ENCODE data around the gene RITA1. TPM values are rescaled to one million over a fixed set of nuclear protein-coding genes. Genes with fewer than 3 reads are reported as not detected.

RITA1 gene
- total and polyA plus RNA-seq, 10 of the 15 experiments (the other 5 are each of a cell fraction or from before 2014, with no cell fraction given) = 2.3 to 39.9 (median 24.8) TPM

DNA sequence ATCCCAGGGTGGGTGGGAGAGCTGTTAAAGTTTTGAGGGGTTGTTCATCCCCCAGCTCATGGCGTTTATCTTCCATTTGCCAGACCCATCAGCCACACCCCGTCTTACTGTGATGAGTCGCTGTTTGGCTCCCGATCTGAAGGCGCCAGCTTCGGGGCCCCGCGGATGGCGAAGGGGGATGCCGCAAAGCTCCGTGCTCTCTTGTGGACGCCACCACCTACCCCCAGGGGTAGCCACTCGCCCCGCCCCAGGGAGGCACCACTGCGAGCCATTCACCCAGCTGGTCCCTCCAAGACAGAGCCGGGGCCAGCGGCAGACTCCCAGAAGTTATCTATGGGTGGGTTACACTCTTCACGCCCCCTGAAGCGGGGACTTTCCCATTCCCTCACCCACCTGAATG lies 5.7 kb downstream of the RITA1 start:
- Histone ChIP-seq H3K79me2 (ENCODE audit: control insufficient read depth, insufficient read depth, low read length) (peaks cover 12% of the 10 kb centered on the region), H2AFZ (ENCODE audit: control insufficient read depth, low read depth, low read length) (no peak overlapping the region), H3K27ac (ENCODE audit: control insufficient read depth, insufficient read depth) (no peak overlapping the region), H3K27me3 (replicated peaks in 1 of 2; ENCODE audit: control insufficient read depth in 2 of 2, insufficient read depth in 2 of 2, low read length in 1 of 2) (no peaks in the 10 kb centered on the region), H3K4me3 (no peak overlapping the region), H3K9me3 (replicated peaks; ENCODE audit: control insufficient read depth, insufficient read depth, low read length) (no peaks in the 10 kb centered on the region), H3K4me2 (ENCODE audit: control insufficient read depth, insufficient read depth) (no peak overlapping the region), H3K4me1 (ENCODE audit: control insufficient read depth, insufficient read depth, low read length) (peaks cover 9% of the 10 kb centered on the region), H3K36me3 (ENCODE audit: control insufficient read depth in 2 of 2, insufficient read depth in 2 of 2, low read length in 1 of 2) (peaks cover 5 to 19% of the 10 kb centered on the region in 2 experiments), H4K20me1 (ENCODE audit: control insufficient read depth, insufficient read depth) (no peaks in the 10 kb centered on the region), H3K9ac (ENCODE audit: control insufficient read depth, insufficient read depth, low read length) (no peak overlapping the region)
- POLR2A ChIA-PET = interaction anchor here (0.6 kb wide), 1 partner anchor 32 kb away, joined by 3 read pairs; no protein-coding TSS in a partner anchor
- CTCF ChIA-PET = interaction anchor here (1.3 to 2.0 kb wide), 2 partner anchors 143 to 198 kb away, joined by 3 to 5 read pairs; no protein-coding TSS in a partner anchor
- no peak for DNase-seq (ENCODE audit: low read depth, low spot score)
- intact Hi-C loops (cut with micrococcal nuclease; ENCODE audit: unreplicated experiment) = loop anchor here (10.0 kb wide), 1 partner anchor 84 kb away; no protein-coding TSS in a partner anchor
- BruUV-seq (replicated peaks) = no TSS peak
- SMC1A ChIA-PET (ENCODE audit: uncharacterized antibody, unreplicated experiment) = interaction anchor here (1.1 kb wide), 1 partner anchor 17 kb away, joined by 3 read pairs; no protein-coding TSS in a partner anchor
- 97% methylated on average over 19 of the region's 19 CpGs for WGBS (ENCODE audit: insufficient coverage, insufficient replicate concordance, low lambda C conversion rate, missing lambda C conversion rate)
- no peak for ATAC-seq
- in situ Hi-C loops (cut with MboI) = no loop called here
- RAD21 ChIA-PET (ENCODE audit: unreplicated experiment) = interaction anchor here (0.6 kb wide), 1 partner anchor 9 kb away, joined by 3 read pairs; no protein-coding TSS in a partner anchor
- FAIRE-seq = no peak
- TF ChIP-seq FOXM1 (IDR thresholded peaks at IDR 0.05; ENCODE audit: low read depth, low read length) (no peak), IKZF1 (conservative IDR thresholded peaks at IDR 0.05) (no peak), CUX1 (IDR thresholded peaks at IDR 0.05; ENCODE audit: insufficient replicate concordance, low read depth, low read length) (no peak), NFYA (IDR thresholded peaks at IDR 0.05; ENCODE audit: borderline replicate concordance, low read depth, low read length) (no peak), SIX5 (IDR thresholded peaks at IDR 0.05; ENCODE audit: low read depth, low read length, severe bottlenecking) (no peak), IRF5 (IDR thresholded peaks at IDR 0.05; ENCODE audit: borderline replicate concordance) (no peak), LARP7 (IDR thresholded peaks at IDR 0.05) (no peak), BCL11A (IDR thresholded peaks at IDR 0.05; ENCODE audit: low read depth, low read length) (no peak), ZNF217 (IDR thresholded peaks at IDR 0.05) (no peak), FOS (IDR thresholded peaks at IDR 0.05; ENCODE audit: borderline replicate concordance, extremely low read depth, insufficient read length) (no peak), ZNF207 (IDR thresholded peaks at IDR 0.05; ENCODE audit: borderline replicate concordance) (no peak), ESRRA (IDR thresholded peaks at IDR 0.05; ENCODE audit: low read length) (no peak), YBX1 (IDR thresholded peaks at IDR 0.05) (no peak), POLR2AphosphoS5 (IDR thresholded peaks at IDR 0.05; ENCODE audit: low read length) (no peak)
- TF ChIP-seq, protein P1, sequence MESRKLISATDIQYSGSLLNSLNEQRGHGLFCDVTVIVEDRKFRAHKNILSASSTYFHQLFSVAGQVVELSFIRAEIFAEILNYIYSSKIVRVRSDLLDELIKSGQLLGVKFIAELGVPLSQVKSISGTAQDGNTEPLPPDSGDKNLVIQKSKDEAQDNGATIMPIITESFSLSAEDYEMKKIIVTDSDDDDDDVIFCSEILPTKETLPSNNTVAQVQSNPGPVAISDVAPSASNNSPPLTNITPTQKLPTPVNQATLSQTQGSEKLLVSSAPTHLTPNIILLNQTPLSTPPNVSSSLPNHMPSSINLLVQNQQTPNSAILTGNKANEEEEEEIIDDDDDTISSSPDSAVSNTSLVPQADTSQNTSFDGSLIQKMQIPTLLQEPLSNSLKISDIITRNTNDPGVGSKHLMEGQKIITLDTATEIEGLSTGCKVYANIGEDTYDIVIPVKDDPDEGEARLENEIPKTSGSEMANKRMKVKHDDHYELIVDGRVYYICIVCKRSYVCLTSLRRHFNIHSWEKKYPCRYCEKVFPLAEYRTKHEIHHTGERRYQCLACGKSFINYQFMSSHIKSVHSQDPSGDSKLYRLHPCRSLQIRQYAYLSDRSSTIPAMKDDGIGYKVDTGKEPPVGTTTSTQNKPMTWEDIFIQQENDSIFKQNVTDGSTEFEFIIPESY (IDR thresholded peaks at IDR 0.05) = no peak
- TF ChIP-seq, protein P2, sequence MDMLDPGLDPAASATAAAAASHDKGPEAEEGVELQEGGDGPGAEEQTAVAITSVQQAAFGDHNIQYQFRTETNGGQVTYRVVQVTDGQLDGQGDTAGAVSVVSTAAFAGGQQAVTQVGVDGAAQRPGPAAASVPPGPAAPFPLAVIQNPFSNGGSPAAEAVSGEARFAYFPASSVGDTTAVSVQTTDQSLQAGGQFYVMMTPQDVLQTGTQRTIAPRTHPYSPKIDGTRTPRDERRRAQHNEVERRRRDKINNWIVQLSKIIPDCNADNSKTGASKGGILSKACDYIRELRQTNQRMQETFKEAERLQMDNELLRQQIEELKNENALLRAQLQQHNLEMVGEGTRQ (IDR thresholded peaks at IDR 0.05; ENCODE audit: borderline replicate concordance, low read depth, low read length) = no peak
